Activated CD4-positive, alpha-beta memory T cell treated with anti-CD3 and anti-CD28 coated beads for 36 hours (primary cell): Measurements from ENCODE around the gene TMOD3. TPM values are rescaled to one million over a fixed set of nuclear protein-coding genes. Genes with fewer than 3 reads are reported as not detected.

ENCODE experiments used
- CTCF ChIA-PET: fragments of 350-600 bp; sonication (Branson Sonifier 250); formaldehyde crosslinking; loops from one replicate; lab custom pipeline; 2021; ENCODE audit warnings: antibody characterized with exemption, inconsistent platforms; lab: Charles Lee
- POLR2A ChIA-PET: fragments of 350-600 bp; sonication (Branson Sonifier 250); formaldehyde crosslinking; loops from one replicate; lab custom pipeline; 2021; ENCODE audit warnings: antibody characterized with exemption; lab: Charles Lee
- DNase-seq: peaks from one replicate; pipeline ENCODE4 v3.0.0-alpha.2; 2020
- H3K27ac Mint-ChIP-seq: one replicate; pipeline ENCODE4 v1.8.0; 2021; ENCODE audit warnings: mixed read lengths
- H3K27me3 Mint-ChIP-seq: one replicate; pipeline ENCODE4 v1.8.0; 2021; ENCODE audit warnings: mixed read lengths
- H3K36me3 Mint-ChIP-seq: one replicate; pipeline ENCODE4 v1.8.0; 2021; ENCODE audit warnings: mixed read lengths
- H3K4me1 Mint-ChIP-seq: one replicate; pipeline ENCODE4 v1.8.0; 2021; ENCODE audit warnings: low read depth, mixed read lengths
- H3K4me3 Mint-ChIP-seq: one replicate; pipeline ENCODE4 v1.8.0; 2021; ENCODE audit warnings: mild to moderate bottlenecking, mixed read lengths
- H3K9me3 Mint-ChIP-seq: one replicate; pipeline ENCODE4 v1.8.0; 2021; ENCODE audit warnings: mixed read lengths
- intact Hi-C: fragments of 100-400 bp; cut with micrococcal nuclease; formaldehyde crosslinking; loops from one replicate; pipeline ENCODE4 v1.15.1; 2023
- total RNA-seq, 2 experiments: library from RNA; stranded (reverse); gene quantifications; one replicate each; pipeline ENCODE4 v1.2.3, GENCODE V29; 2021

TMOD3 gene
- total RNA-seq, 2 experiments from 2014 or later = 56.9 to 61.6 TPM

GRCh38 chr15:51846066-51846462, 16.6 kb downstream of the TMOD3 start:
- ChIA-PET POLR2A (interaction anchor here (0.8 to 0.9 kb wide), 2 partner anchors 13 to 15 kb away, joined by 3 read pairs; no protein-coding TSS in a partner anchor), CTCF (interaction anchor here (0.8 kb wide), 1 partner anchor 69 kb away, joined by 3 read pairs; no protein-coding TSS in a partner anchor)
- no peaks in the 10 kb centered on the region for H3K27me3 Mint-ChIP-seq
- no peaks in the 10 kb centered on the region for H3K36me3 Mint-ChIP-seq
- H3K27ac Mint-ChIP-seq = peak overlapping the region; percentile 61
- peaks cover 75% of the 10 kb centered on the region for H3K4me1 Mint-ChIP-seq
- intact Hi-C loops = loop anchor here (1.0 kb wide), 1 partner anchor 13 kb away; no protein-coding TSS in a partner anchor
- DNase-seq = no peak
- no peaks in the 10 kb centered on the region for H3K9me3 Mint-ChIP-seq
- no peak overlapping the region for H3K4me3 Mint-ChIP-seq

- peak overlapping the region; percentile 61 for H3K27ac Mint-ChIP-seq
- CTCF ChIA-PET = interaction anchor here (1.3 kb wide), 1 partner anchor 15 kb away, joined by 3 read pairs; no protein-coding TSS in a partner anchor
- no peak for DNase-seq
- no peaks in the 10 kb centered on the region for H3K36me3 Mint-ChIP-seq
- intact Hi-C loops = loop anchor here (1.0 kb wide), 1 partner anchor 13 kb away; no protein-coding TSS in a partner anchor
- no peaks in the 10 kb centered on the region for H3K27me3 Mint-ChIP-seq
- POLR2A ChIA-PET = interaction anchor here (0.6 to 2.3 kb wide), 2 partner anchors 16 to 100 kb away, joined by 3 to 6 read pairs; no protein-coding TSS in a partner anchor
- H3K4me3 Mint-ChIP-seq = no peak overlapping the region
- H3K9me3 Mint-ChIP-seq = no peaks in the 10 kb centered on the region
- peaks cover 71% of the 10 kb centered on the region for H3K4me1 Mint-ChIP-seq
Measured at GRCh38 chr15:51846463-51847230, 17.2 kb downstream of the TMOD3 start.

DNA sequence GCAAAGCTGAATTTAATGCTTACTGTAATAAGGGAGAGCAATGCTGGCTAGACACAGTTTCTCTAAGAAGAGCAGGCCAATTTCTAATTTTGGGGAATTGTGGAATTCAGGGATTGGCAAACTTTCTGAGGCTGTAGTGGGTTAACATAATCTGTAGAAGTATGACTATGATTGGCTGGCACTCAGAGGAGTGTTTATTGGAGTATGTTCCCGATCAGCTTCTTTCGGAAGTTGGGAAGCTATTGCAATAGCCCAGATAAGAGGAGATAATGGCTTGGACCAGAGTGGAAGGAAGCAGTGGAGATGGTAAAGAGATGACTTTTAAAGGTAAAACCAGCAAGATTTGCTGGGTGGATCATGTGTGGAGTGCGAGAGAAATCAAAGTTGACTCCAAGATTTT, 19.4 kb downstream of the TMOD3 start:
- intact Hi-C loops = no loop called here
- H3K27ac Mint-ChIP-seq = no peak overlapping the region
- ChIA-PET CTCF (interaction anchor here (1.6 kb wide), 1 partner anchor 72 kb away, joined by 4 read pairs; no protein-coding TSS in a partner anchor), POLR2A (interaction anchor here (2.3 kb wide), 1 partner anchor 14 kb away, joined by 6 read pairs; no protein-coding TSS in a partner anchor)
- H3K27me3 Mint-ChIP-seq = no peaks in the 10 kb centered on the region
- H3K9me3 Mint-ChIP-seq = no peaks in the 10 kb centered on the region
- DNase-seq = no peak
- H3K36me3 Mint-ChIP-seq = no peaks in the 10 kb centered on the region
- H3K4me3 Mint-ChIP-seq = no peak overlapping the region
- peaks cover 66% of the 10 kb centered on the region for H3K4me1 Mint-ChIP-seq

- no peaks in the 10 kb centered on the region for H3K36me3 Mint-ChIP-seq
- CTCF ChIA-PET = no interaction called here
- H3K4me1 Mint-ChIP-seq = peaks cover 60% of the 10 kb centered on the region
- no peak overlapping the region for H3K27ac Mint-ChIP-seq
- H3K9me3 Mint-ChIP-seq = no peaks in the 10 kb centered on the region
- H3K4me3 Mint-ChIP-seq = no peak overlapping the region
- DNase-seq = no peak
- POLR2A ChIA-PET = no interaction called here
- intact Hi-C loops = no loop called here
- H3K27me3 Mint-ChIP-seq = no peaks in the 10 kb centered on the region
Measured at GRCh38 chr15:51849860-51850259, 20.4 kb downstream of the TMOD3 start.

GRCh38 chr15:51853998-51854397, 24.5 kb downstream of the TMOD3 start:
- H3K9me3 Mint-ChIP-seq = no peaks in the 10 kb centered on the region
- H3K36me3 Mint-ChIP-seq = peaks cover under 1% of the 10 kb centered on the region
- no peak overlapping the region for H3K4me3 Mint-ChIP-seq
- no peaks in the 10 kb centered on the region for H3K27me3 Mint-ChIP-seq
- intact Hi-C loops = no loop called here
- CTCF ChIA-PET = interaction anchor here (0.9 kb wide), 1 partner anchor 20 kb away, joined by 3 read pairs; no protein-coding TSS in a partner anchor
- no peak for DNase-seq
- POLR2A ChIA-PET = no interaction called here
- H3K27ac Mint-ChIP-seq = no peak overlapping the region
- H3K4me1 Mint-ChIP-seq = peaks cover 46% of the 10 kb centered on the region

- POLR2A ChIA-PET = interaction anchor here (1.2 to 2.0 kb wide), 2 partner anchors 11 to 118 kb away, joined by 3 to 5 read pairs; partner anchors contain the start of gene LYSMD2
- intact Hi-C loops = no loop called here
- no peak overlapping the region for H3K4me3 Mint-ChIP-seq
Measured at GRCh38 chr15:51855612-51856011, 26.2 kb downstream of the TMOD3 start.

GRCh38 chr15:51856714-51857380, 27.4 kb downstream of the TMOD3 start:
- intact Hi-C loops = no loop called here
- Mint-ChIP-seq H3K27ac (no peak overlapping the region), H3K4me1 (peaks cover 52% of the 10 kb centered on the region), H3K36me3 (peaks cover 2% of the 10 kb centered on the region), H3K9me3 (no peaks in the 10 kb centered on the region), H3K27me3 (no peaks in the 10 kb centered on the region), H3K4me3 (no peak overlapping the region)
- CTCF ChIA-PET = interaction anchor here (0.6 to 2.2 kb wide), 2 partner anchors 32 to 78 kb away, joined by 3 to 7 read pairs; no protein-coding TSS in a partner anchor
- DNase-seq = no peak
- POLR2A ChIA-PET = interaction anchor here (2.0 kb wide), 1 partner anchor 12 kb away, joined by 5 read pairs; no protein-coding TSS in a partner anchor

More at GRCh38 chr15:51855612-51856011, 26.2 kb downstream of the TMOD3 start:
- Mint-ChIP-seq H3K36me3 (peaks cover 2% of the 10 kb centered on the region), H3K27me3 (no peaks in the 10 kb centered on the region), H3K9me3 (no peaks in the 10 kb centered on the region), H3K4me1 (peaks cover 48% of the 10 kb centered on the region), H3K27ac (no peak overlapping the region)
- no peak for DNase-seq
- CTCF ChIA-PET = interaction anchor here (1.0 to 2.2 kb wide), 2 partner anchors 33 to 50 kb away, joined by 3 to 7 read pairs; no protein-coding TSS in a partner anchor

- Mint-ChIP-seq H3K4me1 (peaks cover 66% of the 10 kb centered on the region), H3K4me3 (peak overlapping the region; percentile 36), H3K9me3 (no peaks in the 10 kb centered on the region), H3K27ac (peak overlapping the region; percentile 61), H3K36me3 (peaks cover 24% of the 10 kb centered on the region), H3K27me3 (no peaks in the 10 kb centered on the region)
- CTCF ChIA-PET = interaction anchor here (1.0 to 2.6 kb wide), 3 partner anchors 14 to 28 kb away, joined by 3 to 11 read pairs (median 4); no protein-coding TSS in a partner anchor
- POLR2A ChIA-PET = interaction anchor here (0.8 to 2.3 kb wide), 3 partner anchors 9 to 18 kb away, joined by 4 to 8 read pairs (median 6); no protein-coding TSS in a partner anchor
- peak; percentile 79 for DNase-seq
- intact Hi-C loops = loop anchor here (1.0 to 10.0 kb wide), 5 partner anchors 32 to 151 kb away; partner anchors contain the start of genes LYSMD2 and TMOD3
Measured at GRCh38 chr15:51861557-51862359, 32.3 kb downstream of the TMOD3 start.

DNA sequence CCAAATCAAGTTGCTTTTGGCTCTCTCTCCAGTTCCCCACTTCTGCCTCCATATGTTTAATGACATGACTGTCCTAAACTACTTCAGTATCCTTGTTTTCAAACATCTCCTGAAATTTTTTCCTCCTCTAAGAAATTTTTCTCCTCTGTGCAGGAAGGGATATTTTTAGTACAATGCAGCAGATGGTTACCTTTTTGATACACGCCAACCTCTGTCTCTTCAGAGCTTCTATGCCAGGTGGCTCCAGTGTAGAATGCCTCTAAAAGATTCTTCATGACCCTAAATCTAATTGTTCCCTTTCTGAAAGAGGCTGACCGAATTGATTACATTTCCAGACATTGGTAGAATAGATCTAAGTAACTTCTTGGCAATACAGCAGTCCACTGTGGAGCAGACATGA, 33.7 kb downstream of the TMOD3 start:
- Mint-ChIP-seq H3K27ac (peak overlapping the region; percentile 47), H3K9me3 (no peaks in the 10 kb centered on the region), H3K4me3 (no peak overlapping the region), H3K27me3 (no peaks in the 10 kb centered on the region), H3K36me3 (peaks cover 28% of the 10 kb centered on the region), H3K4me1 (peaks cover 63% of the 10 kb centered on the region)
- DNase-seq = no peak
- ChIA-PET CTCF (interaction anchor here (2.6 kb wide), 1 partner anchor 25 kb away, joined by 11 read pairs; no protein-coding TSS in a partner anchor), POLR2A (interaction anchor here (1.0 to 2.2 kb wide), 2 partner anchors 15 to 22 kb away, joined by 3 to 6 read pairs; no protein-coding TSS in a partner anchor)
- intact Hi-C loops = loop anchor here (2.0 to 10.0 kb wide), 3 partner anchors 58 to 150 kb away; partner anchors contain the start of gene LYSMD2

GRCh38 chr15:51864408-51865056, 35.1 kb downstream of the TMOD3 start:
- Mint-ChIP-seq H3K4me3 (no peak overlapping the region), H3K4me1 (peaks cover 58% of the 10 kb centered on the region), H3K27me3 (no peaks in the 10 kb centered on the region), H3K36me3 (peaks cover 35% of the 10 kb centered on the region), H3K27ac (peak overlapping the region; percentile 48), H3K9me3 (no peaks in the 10 kb centered on the region)
- CTCF ChIA-PET = interaction anchor here (1.2 kb wide), 1 partner anchor 15 kb away, joined by 4 read pairs; no protein-coding TSS in a partner anchor
- intact Hi-C loops = loop anchor here (10.0 kb wide), 1 partner anchor 60 kb away; no protein-coding TSS in a partner anchor
- POLR2A ChIA-PET = no interaction called here
- DNase-seq = peak; percentile 49
